Loucy (cell line): Measurements from ENCODE around the gene CEBPB.

Source experiments
- CTCF ChIP-seq: fragments of 200-600 bp; sonication (generic); conservative IDR thresholded peaks from 2 replicates; pipeline ENCODE4 v1.5.1; 2014; ENCODE audit warnings: mild to moderate bottlenecking, antibody characterized with exemption, low read length
- EZH2phosphoT487 ChIP-seq: fragments of 200-600 bp; IDR thresholded peaks from 2 replicates; pipeline ENCODE4 v1.6.1; 2018; ENCODE audit warnings: antibody characterized with exemption, mild to moderate bottlenecking, moderate library complexity, borderline replicate concordance

GRCh38 chr20:50223039-50224005 lies 32.7 kb downstream of the CEBPB start:
- TF ChIP-seq CTCF (no peak), EZH2phosphoT487 (no peak)
